Measurements from ENCODE around the gene ORC5. TPM values are rescaled to one million over a fixed set of nuclear protein-coding genes. Genes with fewer than 3 reads are reported as not detected.

ORC5 gene
- total and polyA plus RNA-seq, 2 experiments from 2014 or later = 5.5 to 9.1 TPM

DNA sequence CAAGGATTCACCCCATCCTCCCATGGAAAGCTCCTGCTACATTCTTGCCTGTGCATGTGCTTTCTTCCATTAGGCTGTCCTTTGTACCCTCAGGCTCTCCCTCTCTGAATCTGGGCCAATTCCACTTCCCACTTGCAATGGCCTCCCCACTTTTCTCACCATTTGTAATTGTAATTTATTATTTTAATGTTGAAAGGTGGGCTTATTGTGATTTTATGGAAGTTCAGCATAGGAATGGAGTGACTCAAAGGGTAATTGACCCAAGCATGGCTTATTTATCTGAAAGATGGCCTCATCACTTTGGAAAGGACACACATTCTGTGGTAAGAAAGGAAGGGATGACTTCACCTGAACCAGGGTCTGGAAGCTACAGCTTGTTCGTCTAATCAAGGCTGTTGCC lies 46.9 kb upstream of the ORC5 start:
- no peak for DNase-seq (ENCODE audit: low spot score)
- H3K9me2 ChIP-seq (replicated peaks; ENCODE audit: insufficient read depth) = no peaks in the 10 kb centered on the region
- no peak overlapping the region for H2AFZ ChIP-seq
- TF ChIP-seq EZH2 (IDR thresholded peaks at IDR 0.05; ENCODE audit: borderline replicate concordance) (no peak), CTCF (IDR thresholded peaks at IDR 0.05; ENCODE audit: poor library complexity) (no peak), EZH2phosphoT487 (IDR thresholded peaks at IDR 0.05; ENCODE audit: low read depth, severe bottlenecking, unreplicated experiment) (no peak)
- H3K36me3 ChIP-seq (replicated peaks; ENCODE audit: insufficient read depth, low read depth) = no peaks in the 10 kb centered on the region
- H3K27me3 ChIP-seq = no peaks in the 10 kb centered on the region
- H3K4me3 ChIP-seq = no peak overlapping the region
- no peaks in the 10 kb centered on the region for H3K4me1 ChIP-seq (ENCODE audit: insufficient read depth)
- no peak overlapping the region for H3K27ac ChIP-seq
- 95% methylated on average over 1 of the region's 1 CpG for WGBS (ENCODE audit: low lambda C conversion rate, missing lambda C conversion rate)
- H3K79me2 ChIP-seq = no peaks in the 10 kb centered on the region
- no peaks in the 10 kb centered on the region for H3K9me3 ChIP-seq (ENCODE audit: low read depth)
- no peak overlapping the region for H3K4me2 ChIP-seq
- no peaks in the 10 kb centered on the region for H4K20me1 ChIP-seq (ENCODE audit: insufficient read depth, poor library complexity, severe bottlenecking)

DNA sequence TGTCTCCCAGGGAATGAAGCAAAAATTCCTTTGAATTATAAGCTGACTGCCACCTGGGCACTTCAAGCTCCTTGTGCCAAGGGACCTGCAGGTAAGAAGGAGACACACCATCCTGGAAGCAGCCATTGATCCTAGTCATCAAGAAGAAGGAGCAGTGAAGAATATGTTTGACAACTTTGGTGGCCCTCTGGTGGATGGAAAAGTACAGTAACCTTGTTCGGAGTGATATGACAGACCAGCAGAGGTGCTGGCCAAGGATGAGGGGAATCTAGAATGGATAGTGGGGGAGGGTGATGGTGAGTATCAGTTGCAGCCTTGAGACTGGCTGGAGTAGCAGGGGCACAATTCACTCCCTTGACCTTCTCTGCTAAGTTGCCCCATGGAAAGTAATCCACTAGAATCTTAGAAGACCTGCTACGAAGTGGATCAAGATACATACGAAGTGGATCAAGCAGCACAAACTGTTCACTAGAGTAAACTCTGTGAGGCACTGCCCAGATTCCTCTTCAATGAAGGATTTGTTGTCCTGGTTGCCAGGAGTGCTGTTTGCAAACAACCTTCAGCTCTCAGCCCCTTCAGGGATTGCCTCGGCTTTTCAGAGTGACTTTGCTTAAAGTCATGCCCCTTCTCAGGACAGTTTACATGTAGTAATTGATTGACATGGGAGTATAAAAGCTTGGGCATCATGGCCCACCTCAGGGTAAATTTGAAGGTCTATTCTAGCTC lies 44.8 kb upstream of the ORC5 start:
- H3K27me3 ChIP-seq = no peaks in the 10 kb centered on the region
- TF ChIP-seq CTCF (IDR thresholded peaks at IDR 0.05; ENCODE audit: poor library complexity) (peak; percentile 1), EZH2phosphoT487 (IDR thresholded peaks at IDR 0.05; ENCODE audit: low read depth, severe bottlenecking, unreplicated experiment) (no peak), EZH2 (IDR thresholded peaks at IDR 0.05; ENCODE audit: borderline replicate concordance) (no peak)
- 64% methylated on average over 4 of the region's 4 CpGs for WGBS (ENCODE audit: low lambda C conversion rate, missing lambda C conversion rate)
- no peaks in the 10 kb centered on the region for H3K79me2 ChIP-seq
- no peaks in the 10 kb centered on the region for H4K20me1 ChIP-seq (ENCODE audit: insufficient read depth, poor library complexity, severe bottlenecking)
- H3K4me1 ChIP-seq (ENCODE audit: insufficient read depth) = no peaks in the 10 kb centered on the region
- H2AFZ ChIP-seq = no peak overlapping the region
- no peaks in the 10 kb centered on the region for H3K9me2 ChIP-seq (replicated peaks; ENCODE audit: insufficient read depth)
- no peak overlapping the region for H3K4me3 ChIP-seq
- H3K4me2 ChIP-seq = no peak overlapping the region
- no peaks in the 10 kb centered on the region for H3K36me3 ChIP-seq (replicated peaks; ENCODE audit: insufficient read depth, low read depth)
- no peaks in the 10 kb centered on the region for H3K9me3 ChIP-seq (ENCODE audit: low read depth)
- H3K27ac ChIP-seq = no peak overlapping the region
- no peak for DNase-seq (ENCODE audit: low spot score)

GRCh38 chr7:104242638-104243037 lies 34.8 kb upstream of the ORC5 start:
- Histone ChIP-seq H3K4me2 (no peak overlapping the region), H3K9me2 (replicated peaks; ENCODE audit: insufficient read depth) (no peaks in the 10 kb centered on the region), H2AFZ (no peak overlapping the region), H3K4me1 (ENCODE audit: insufficient read depth) (no peaks in the 10 kb centered on the region), H3K4me3 (no peak overlapping the region), H3K79me2 (no peaks in the 10 kb centered on the region), H3K36me3 (replicated peaks; ENCODE audit: insufficient read depth, low read depth) (no peaks in the 10 kb centered on the region), H3K27ac (no peak overlapping the region), H3K27me3 (peaks cover 8% of the 10 kb centered on the region), H3K9me3 (ENCODE audit: low read depth) (no peaks in the 10 kb centered on the region), H4K20me1 (ENCODE audit: insufficient read depth, poor library complexity, severe bottlenecking) (no peaks in the 10 kb centered on the region)
- TF ChIP-seq EZH2 (IDR thresholded peaks at IDR 0.05; ENCODE audit: borderline replicate concordance) = no peak
- no peak for TF ChIP-seq EZH2phosphoT487 (IDR thresholded peaks at IDR 0.05; ENCODE audit: low read depth, severe bottlenecking, unreplicated experiment)
- no peak for DNase-seq (ENCODE audit: low spot score)
- WGBS (ENCODE audit: low lambda C conversion rate, missing lambda C conversion rate) = 78% methylated on average over 3 of the region's 3 CpGs

DNA sequence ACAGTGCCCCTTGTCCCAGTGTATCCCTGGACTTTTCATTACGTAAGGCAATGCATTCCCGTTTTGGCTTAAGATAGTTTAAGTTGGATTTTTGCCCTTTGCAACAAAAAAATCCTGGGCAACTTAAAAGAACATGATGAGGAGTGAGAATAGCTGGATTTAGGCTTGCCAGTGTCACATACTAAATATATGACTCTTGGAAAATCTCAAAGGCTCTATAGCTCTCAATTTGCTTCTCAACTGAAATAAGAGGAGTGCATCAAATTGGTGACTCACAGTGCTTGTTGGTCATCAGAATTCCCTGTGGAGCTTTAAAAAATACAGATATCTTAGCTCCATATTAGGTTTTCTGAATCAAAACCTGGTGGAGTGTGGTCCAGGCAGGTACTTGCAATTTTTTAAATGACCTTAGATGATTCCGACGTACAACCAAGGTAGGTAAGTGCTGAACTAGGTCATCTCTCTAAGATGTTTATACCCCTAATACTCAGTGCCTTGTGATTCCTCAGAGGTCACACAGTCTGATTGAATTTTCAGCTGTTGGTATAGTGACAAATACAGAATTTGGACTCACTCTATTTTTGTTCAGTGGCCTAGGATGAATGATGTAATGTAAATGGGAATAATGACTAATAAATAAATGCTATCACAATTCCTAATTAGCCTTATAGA lies 33.9 kb upstream of the ORC5 start:
- H3K36me3 ChIP-seq (replicated peaks; ENCODE audit: insufficient read depth, low read depth) = no peaks in the 10 kb centered on the region
- H3K27ac ChIP-seq = no peak overlapping the region
- H3K79me2 ChIP-seq = no peaks in the 10 kb centered on the region
- no peaks in the 10 kb centered on the region for H3K9me3 ChIP-seq (ENCODE audit: low read depth)
- no peak overlapping the region for H3K4me3 ChIP-seq
- peaks cover 11% of the 10 kb centered on the region for H3K27me3 ChIP-seq
- no peak overlapping the region for H3K4me2 ChIP-seq
- DNase-seq (ENCODE audit: low spot score) = no peak
- no peaks in the 10 kb centered on the region for H4K20me1 ChIP-seq (ENCODE audit: insufficient read depth, poor library complexity, severe bottlenecking)
- no peak overlapping the region for H2AFZ ChIP-seq
- 90% methylated on average over 4 of the region's 4 CpGs for WGBS (ENCODE audit: low lambda C conversion rate, missing lambda C conversion rate)
- H3K4me1 ChIP-seq (ENCODE audit: insufficient read depth) = no peaks in the 10 kb centered on the region
- H3K9me2 ChIP-seq (replicated peaks; ENCODE audit: insufficient read depth) = no peaks in the 10 kb centered on the region
- TF ChIP-seq EZH2 (IDR thresholded peaks at IDR 0.05; ENCODE audit: borderline replicate concordance) (no peak), CTCF (IDR thresholded peaks at IDR 0.05; ENCODE audit: poor library complexity) (no peak), EZH2phosphoT487 (IDR thresholded peaks at IDR 0.05; ENCODE audit: low read depth, severe bottlenecking, unreplicated experiment) (no peak)
